ENCODE data around the gene PLEKHA7.

PLEKHA7 gene

DNA sequence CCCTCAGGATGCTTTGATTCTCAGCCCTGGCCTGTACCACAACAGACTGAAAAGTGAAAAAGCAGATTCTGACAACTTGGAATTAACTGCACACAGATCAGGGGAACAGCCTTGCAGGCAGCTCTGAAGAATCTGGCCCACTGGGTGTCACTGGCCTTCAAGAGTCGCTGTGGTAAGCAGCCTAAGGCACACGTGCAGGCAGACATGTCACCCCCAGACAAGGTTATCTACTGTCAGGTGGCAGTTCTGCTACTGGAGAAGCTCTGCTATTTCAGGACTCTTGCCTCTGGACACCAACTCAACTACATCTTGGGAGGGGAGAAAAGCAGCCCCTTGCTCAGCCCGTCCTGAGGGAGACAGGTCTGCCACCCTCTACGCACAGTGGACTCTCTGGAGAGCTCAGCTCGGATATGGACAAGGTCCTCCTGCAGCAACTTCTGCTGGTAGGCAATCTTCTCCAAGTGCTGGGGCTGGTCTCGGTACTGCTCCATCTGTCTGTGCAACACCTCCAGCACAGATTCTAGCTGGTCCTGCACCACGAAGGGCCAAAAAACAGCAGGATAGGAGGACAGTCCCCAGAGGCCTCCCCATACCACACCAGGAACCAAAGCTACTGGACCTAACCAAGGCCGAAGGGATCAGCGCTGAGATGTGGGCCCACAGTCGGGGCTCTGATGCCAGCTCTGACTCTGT lies 212.8 kb downstream of the PLEKHA7 start:
- DNase-seq, result no peak

DNA sequence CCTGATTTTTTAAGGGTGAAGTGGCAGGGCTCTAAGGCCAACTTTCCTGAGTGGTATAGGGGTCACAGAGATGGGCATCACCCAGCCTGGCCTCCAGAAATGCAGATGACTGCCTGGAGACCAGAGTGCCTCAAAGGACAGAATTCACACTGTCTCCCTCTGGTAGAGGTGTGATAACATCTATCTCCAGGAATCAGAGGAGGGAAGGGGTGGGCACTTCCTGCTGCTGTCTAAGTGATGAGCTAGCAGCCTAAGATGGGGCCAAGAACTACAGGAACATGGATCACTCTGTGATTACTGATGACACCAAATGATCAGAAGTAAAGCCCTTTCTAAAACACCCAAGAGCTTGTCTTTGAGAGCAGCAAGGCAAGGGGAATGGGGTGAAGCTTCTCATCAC lies 213.8 kb downstream of the PLEKHA7 start:
- no peak for DNase-seq

GRCh38 chr11:16799890-16800289 lies 214.3 kb downstream of the PLEKHA7 start:
- DNase-seq, result no peak

DNA sequence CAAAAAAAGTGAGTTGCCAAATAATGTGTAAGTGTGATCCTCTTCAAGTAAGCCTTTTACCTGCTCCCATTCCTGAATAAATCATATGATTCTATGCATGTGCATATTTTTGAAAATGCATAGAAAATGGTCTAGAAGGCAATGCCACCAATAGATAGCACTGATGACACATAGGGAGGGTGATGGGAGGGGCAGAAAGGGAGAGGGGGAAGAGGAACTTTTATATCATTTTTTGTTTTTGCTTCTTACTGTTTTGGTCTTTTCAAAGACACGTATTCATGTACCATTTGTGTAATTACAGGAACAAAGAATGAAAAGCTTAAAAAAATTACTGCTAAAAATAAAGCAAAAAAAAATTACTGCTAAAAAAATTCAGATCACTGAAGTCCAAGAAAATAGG lies 215.0 kb downstream of the PLEKHA7 start:
- DNase-seq, result no peak

GRCh38 chr11:16797776-16798175 lies 216.4 kb downstream of the PLEKHA7 start:
- DNase-seq, result no peak

GRCh38 chr11:16796311-16796710 lies 217.9 kb downstream of the PLEKHA7 start:
- DNase-seq, result no peak

- no peak for DNase-seq
Observed at GRCh38 chr11:16795146-16795545, 219.1 kb downstream of the PLEKHA7 start.

GRCh38 chr11:16794047-16794818 lies 220.0 kb downstream of the PLEKHA7 start:
- DNase-seq, result no peak

DNA sequence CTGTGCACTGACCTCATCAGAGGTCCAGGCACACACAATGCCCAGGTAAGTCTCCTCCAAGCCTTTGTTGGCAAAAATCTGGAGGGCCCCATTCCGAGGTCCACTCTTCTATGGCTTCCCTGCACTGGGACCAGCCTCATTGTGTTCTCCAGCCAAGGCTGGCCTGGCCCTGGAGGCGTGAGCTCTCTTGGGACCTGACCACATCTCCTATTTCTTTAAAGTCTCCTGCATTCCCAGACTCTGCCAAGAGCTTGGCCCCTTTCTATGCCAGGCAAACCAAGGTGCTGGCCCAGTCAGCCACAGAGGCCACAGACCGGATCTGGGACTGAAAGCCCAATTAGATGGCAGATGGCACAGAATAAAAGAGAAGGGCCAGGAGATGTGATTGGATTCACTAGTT lies 220.7 kb downstream of the PLEKHA7 start:
- no peak for DNase-seq

DNA sequence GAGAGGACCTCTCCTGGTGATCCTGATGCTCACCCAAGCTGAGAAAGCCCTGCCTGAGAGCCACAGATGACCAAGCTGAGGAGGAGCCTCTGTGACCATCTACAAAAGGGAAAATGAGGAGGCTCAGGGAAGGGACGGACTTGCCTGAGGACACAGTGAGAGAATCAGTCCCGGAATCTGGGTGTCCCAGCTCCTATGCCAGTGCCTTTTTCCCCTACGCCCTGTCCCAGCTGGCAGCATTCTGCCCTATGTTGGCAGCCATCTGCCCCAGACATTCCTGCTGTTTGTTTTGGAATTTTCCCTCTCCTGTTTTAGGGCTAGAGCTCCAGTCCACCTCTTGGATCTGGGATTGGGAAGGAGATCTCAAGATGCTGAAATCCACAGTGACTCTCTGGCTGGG lies 221.2 kb downstream of the PLEKHA7 start:
- DNase-seq, result no peak

- no peak for DNase-seq
Observed at GRCh38 chr11:16792426-16792825, 221.8 kb downstream of the PLEKHA7 start.

DNA sequence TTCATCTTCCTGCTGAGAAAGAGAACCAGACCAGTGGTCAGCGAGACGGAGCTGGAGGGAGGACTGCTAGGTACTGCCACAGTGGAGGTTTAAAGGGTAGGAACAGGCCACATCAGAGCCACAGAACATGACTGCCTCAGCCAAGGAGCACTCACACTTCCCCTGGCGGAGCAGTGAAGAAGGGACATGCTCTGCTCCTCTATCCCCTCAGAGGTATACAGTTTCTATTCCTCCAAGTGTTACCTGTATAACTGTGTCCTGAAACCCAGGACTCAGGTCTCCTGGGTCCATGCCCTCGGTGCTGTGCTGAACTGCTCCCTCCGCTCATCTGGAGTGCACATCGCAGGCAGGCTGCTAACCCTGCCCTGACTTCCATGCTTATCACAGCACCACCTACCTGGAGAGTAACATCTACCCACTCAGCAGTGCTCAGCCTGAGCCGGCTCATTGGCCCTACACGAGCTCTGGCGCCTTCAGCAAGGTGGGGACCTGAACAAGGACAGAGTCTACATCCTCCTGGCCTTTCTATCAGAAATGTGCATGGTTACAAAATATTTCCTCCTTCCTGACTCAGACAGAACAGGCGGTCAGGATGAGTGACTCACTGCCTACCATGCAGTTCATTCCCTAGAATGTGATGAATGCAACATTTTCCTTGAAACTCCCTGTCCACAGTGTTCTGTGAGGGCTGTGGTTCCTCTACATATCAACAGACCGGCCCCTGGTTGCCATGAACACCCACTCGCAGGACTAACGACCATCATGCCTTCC lies 222.8 kb downstream of the PLEKHA7 start:
- no peak for DNase-seq

DNA sequence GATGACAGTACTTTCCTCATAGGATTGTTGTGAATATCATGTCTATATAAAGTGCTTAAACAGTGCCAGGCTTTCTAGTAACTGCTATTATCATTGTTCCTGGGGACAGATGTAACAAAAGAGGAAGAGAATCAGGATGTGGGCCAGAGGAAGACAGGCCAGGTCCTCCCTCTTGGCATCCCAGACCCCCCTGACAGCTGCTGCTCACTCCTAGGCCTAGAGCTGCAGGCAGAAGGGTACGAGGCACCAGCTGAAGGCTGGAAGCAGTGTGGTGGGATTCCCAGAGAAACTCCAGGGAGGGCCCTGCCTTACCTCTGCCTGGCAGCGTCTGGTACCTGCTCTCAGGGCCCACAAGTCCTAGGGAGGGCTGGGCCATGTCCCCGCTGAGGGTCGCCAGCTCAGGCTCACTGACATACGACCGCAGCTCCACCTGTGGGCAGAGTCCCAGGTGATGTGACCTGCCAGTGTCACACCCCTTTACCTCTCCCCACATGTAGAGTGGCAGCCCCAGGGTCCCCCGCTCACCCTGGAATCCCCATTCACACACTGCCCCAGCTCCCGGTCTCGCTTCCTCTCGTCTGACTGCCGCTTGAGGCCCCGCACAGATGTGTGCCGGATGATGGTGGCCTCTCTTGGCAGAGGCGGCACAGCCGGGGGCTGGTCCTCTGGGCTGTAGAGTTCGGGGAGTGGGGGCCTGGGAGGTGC lies 223.6 kb downstream of the PLEKHA7 start:
- no peak for DNase-seq

GRCh38 chr11:16789560-16790485 lies 224.4 kb downstream of the PLEKHA7 start:
- DNase-seq, result no peak

- DNase-seq, result no peak
Observed at GRCh38 chr11:16789063-16789420, 225.2 kb downstream of the PLEKHA7 start.

- DNase-seq, result peak; percentile 25 to 53
Observed at GRCh38 chr11:16788141-16789062, 225.8 kb downstream of the PLEKHA7 start.

- no peak for DNase-seq
Observed at GRCh38 chr11:16787035-16787742, 227.0 kb downstream of the PLEKHA7 start.

- DNase-seq, result no peak
Observed at GRCh38 chr11:16786131-16786530, 228.1 kb downstream of the PLEKHA7 start.

GRCh38 chr11:16785520-16786128 lies 228.6 kb downstream of the PLEKHA7 start:
- peak; percentile 34 for DNase-seq

GRCh38 chr11:16784666-16785065 lies 229.5 kb downstream of the PLEKHA7 start:
- DNase-seq, result no peak
